NT2/D1 (cell line): ENCODE measurements around the gene GNG12.
A peak's percentile ranks its signal among the peaks of the same experiment; 100 is the strongest.

ENCODE experiments used
- DNase-seq: peaks from one replicate; pipeline ENCODE4 v3.0.0-alpha.2; 2011; ENCODE audit warnings: low read depth, low spot score
- H3K27me3 ChIP-seq: 2 replicates; pipeline ENCODE4 v1.6.0; 2011; ENCODE audit warnings: mild to moderate bottlenecking; ENCODE audit not compliant: insufficient read length, insufficient read depth
- H3K36me3 ChIP-seq: 2 replicates; pipeline ENCODE4 v1.6.1; 2011; ENCODE audit warnings: mild to moderate bottlenecking, low read length, mixed read lengths; ENCODE audit not compliant: insufficient read depth, insufficient read length
- H3K4me1 ChIP-seq: 2 replicates; pipeline ENCODE4 v1.5.1; 2011; ENCODE audit not compliant: insufficient read depth, insufficient read length
- H3K4me3 ChIP-seq: 2 replicates; pipeline ENCODE4 v1.5.1; 2011; ENCODE audit warnings: low read depth; ENCODE audit not compliant: insufficient read length
- H3K9ac ChIP-seq: 2 replicates; pipeline ENCODE4 v1.6.0; 2011; ENCODE audit warnings: low read depth; ENCODE audit not compliant: insufficient read length
- H3K9me3 ChIP-seq: 2 replicates; pipeline ENCODE4 v1.5.1; 2011; ENCODE audit warnings: mild to moderate bottlenecking, low read length; ENCODE audit not compliant: insufficient read depth
- SUZ12 ChIP-seq: IDR thresholded peaks from 2 replicates; pipeline ENCODE4 v1.6.1; 2011; ENCODE audit not compliant: insufficient read length, insufficient read depth; ENCODE audit errors: extremely low read depth
- YY1 ChIP-seq: IDR thresholded peaks from 2 replicates; pipeline ENCODE4 v1.6.1; 2011; ENCODE audit not compliant: insufficient read length, insufficient read depth
- ZNF274 ChIP-seq: IDR thresholded peaks from 2 replicates; pipeline ENCODE4 v1.6.1; 2011; ENCODE audit warnings: mild to moderate bottlenecking, low read depth, low read length

Gene GNG12

DNA sequence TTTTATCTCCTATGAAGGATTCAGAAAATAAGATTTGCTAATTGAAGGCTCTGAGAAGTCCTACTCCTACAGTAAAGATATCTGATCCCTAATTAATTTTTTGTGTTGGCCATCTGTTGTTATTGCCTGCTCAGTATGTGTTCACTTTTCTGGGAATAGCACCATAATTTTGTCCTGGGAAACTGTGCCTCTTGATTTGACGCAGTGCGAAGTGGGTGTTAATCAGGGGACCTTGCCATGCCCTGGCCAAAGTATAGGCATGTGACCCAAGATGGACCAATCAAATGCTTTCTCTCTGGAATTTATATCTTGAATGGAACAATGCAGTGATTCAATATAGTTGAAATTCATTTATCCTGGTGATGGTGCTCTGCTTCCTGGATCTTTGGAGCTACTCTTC is 30.4 kb upstream of the GNG12 start:
- no peaks in the 10 kb centered on the region for H3K27me3 ChIP-seq
- H3K9me3 ChIP-seq: no peaks in the 10 kb centered on the region
- no peaks in the 10 kb centered on the region for H3K4me1 ChIP-seq
- DNase-seq: no peak
- no peak overlapping the region for H3K9ac ChIP-seq
- no peak overlapping the region for H3K4me3 ChIP-seq
- TF ChIP-seq YY1 (no peak), SUZ12 (no peak), ZNF274 (no peak)
- H3K36me3 ChIP-seq: no peaks in the 10 kb centered on the region

DNA sequence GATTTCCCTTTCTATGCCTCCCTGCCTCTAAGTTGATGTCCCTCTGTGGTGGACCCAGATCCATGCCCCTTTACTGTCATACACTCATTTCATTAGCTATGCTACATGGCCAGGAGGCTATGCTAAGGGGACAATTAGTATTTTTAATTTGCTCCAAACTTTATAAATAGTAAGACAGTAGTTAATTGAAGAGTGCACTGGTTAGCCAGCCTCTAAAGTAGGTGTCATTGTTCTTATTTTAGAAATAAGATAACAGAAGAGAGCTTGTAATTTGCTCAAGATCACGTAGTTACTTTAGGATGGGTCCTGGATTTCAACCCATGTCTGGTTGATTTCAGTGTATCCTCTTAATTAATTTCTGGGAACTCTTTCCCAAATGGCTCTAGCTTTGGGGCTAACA is 29.4 kb upstream of the GNG12 start:
- H3K9me3 ChIP-seq: no peaks in the 10 kb centered on the region
- no peaks in the 10 kb centered on the region for H3K27me3 ChIP-seq
- H3K36me3 ChIP-seq: no peaks in the 10 kb centered on the region
- DNase-seq: no peak
- no peak for TF ChIP-seq SUZ12
- no peak for TF ChIP-seq YY1
- TF ChIP-seq ZNF274: no peak
- H3K9ac ChIP-seq: no peak overlapping the region
- H3K4me3 ChIP-seq: no peak overlapping the region
- no peaks in the 10 kb centered on the region for H3K4me1 ChIP-seq

DNA sequence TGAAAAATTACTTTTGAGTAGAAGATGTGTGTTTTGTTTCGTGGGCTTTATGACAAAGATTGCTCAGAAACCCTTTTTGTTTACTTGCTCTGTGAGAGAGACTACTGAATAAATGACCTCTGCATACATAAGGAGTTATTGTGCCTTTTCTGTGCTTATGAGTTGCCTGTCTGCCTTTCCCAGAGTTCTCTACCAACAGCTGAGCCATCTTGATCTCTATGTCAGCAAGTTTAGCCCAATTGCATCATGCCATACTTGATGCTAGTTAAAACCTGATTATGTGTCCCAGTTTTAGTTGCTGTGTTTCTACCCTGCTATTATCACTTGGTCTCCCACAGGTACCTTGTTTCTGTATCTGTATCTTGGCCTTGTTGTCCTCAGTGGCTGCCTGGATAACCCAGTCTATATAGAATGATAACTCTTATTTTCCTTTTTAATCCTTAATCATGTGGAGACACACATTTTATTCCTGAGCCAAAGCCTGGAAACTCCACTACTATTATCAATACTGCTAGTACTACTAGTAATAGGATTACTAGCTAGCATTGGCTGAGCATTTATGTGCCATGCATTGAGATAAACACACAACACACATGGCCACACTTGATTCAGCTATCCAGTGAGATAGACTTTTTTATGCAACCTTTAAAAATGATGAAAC is 28.7 kb upstream of the GNG12 start:
- H3K4me3 ChIP-seq: no peak overlapping the region
- H3K9ac ChIP-seq: no peak overlapping the region
- no peaks in the 10 kb centered on the region for H3K4me1 ChIP-seq
- H3K36me3 ChIP-seq: no peaks in the 10 kb centered on the region
- no peaks in the 10 kb centered on the region for H3K27me3 ChIP-seq
- TF ChIP-seq ZNF274 (no peak), YY1 (no peak), SUZ12 (no peak)
- no peaks in the 10 kb centered on the region for H3K9me3 ChIP-seq
- DNase-seq: no peak

DNA sequence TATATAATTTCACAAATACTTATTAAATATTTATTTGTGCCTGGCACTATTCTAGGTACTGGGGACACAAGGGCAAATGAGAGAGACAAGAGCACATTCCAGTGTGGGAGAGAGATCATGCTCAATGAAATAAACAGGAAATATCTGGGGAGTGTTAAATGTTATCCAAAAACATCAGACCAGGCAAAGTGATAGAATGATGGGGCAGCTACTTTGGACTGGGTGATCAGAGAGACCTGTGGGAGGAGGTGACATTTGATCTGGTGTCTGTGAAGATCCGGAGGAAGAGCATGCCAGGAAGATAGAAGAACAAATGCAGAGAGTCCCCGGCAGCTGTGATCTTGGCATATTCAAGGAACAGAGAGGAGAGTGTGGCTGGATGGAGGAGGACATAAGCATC is 27.5 kb upstream of the GNG12 start:
- H3K36me3 ChIP-seq: no peaks in the 10 kb centered on the region
- H3K4me3 ChIP-seq: no peak overlapping the region
- TF ChIP-seq YY1: no peak
- no peak for TF ChIP-seq ZNF274
- no peaks in the 10 kb centered on the region for H3K4me1 ChIP-seq
- no peak overlapping the region for H3K9ac ChIP-seq
- DNase-seq: no peak
- no peaks in the 10 kb centered on the region for H3K27me3 ChIP-seq
- H3K9me3 ChIP-seq: no peaks in the 10 kb centered on the region

- TF ChIP-seq ZNF274: no peak
- no peak for TF ChIP-seq YY1
- no peak for TF ChIP-seq SUZ12
- no peaks in the 10 kb centered on the region for H3K9me3 ChIP-seq
- DNase-seq: no peak
- no peak overlapping the region for H3K4me3 ChIP-seq
- H3K36me3 ChIP-seq: no peaks in the 10 kb centered on the region
- no peaks in the 10 kb centered on the region for H3K4me1 ChIP-seq
- H3K27me3 ChIP-seq: no peaks in the 10 kb centered on the region
- H3K9ac ChIP-seq: no peak overlapping the region
Measured at GRCh38 chr1:67856921-67857320, 23.7 kb upstream of the GNG12 start.

- Histone ChIP-seq H3K27me3 (no peaks in the 10 kb centered on the region), H3K36me3 (no peaks in the 10 kb centered on the region), H3K9ac (no peak overlapping the region), H3K4me3 (no peak overlapping the region), H3K4me1 (no peaks in the 10 kb centered on the region), H3K9me3 (no peaks in the 10 kb centered on the region)
- DNase-seq: no peak
- TF ChIP-seq YY1 (no peak), SUZ12 (no peak), ZNF274 (no peak)
Measured at GRCh38 chr1:67855961-67856360, 22.7 kb upstream of the GNG12 start.

GRCh38 chr1:67855444-67855843 is 22.2 kb upstream of the GNG12 start:
- H3K4me3 ChIP-seq: no peak overlapping the region
- no peak for DNase-seq
- TF ChIP-seq YY1: no peak
- no peak for TF ChIP-seq SUZ12
- no peaks in the 10 kb centered on the region for H3K36me3 ChIP-seq
- H3K9ac ChIP-seq: no peak overlapping the region
- no peaks in the 10 kb centered on the region for H3K4me1 ChIP-seq
- H3K9me3 ChIP-seq: no peaks in the 10 kb centered on the region
- H3K27me3 ChIP-seq: no peaks in the 10 kb centered on the region

GRCh38 chr1:67853704-67854103 is 20.4 kb upstream of the GNG12 start:
- DNase-seq: peak; percentile 98
- H3K9me3 ChIP-seq: no peaks in the 10 kb centered on the region
- H3K4me1 ChIP-seq: no peaks in the 10 kb centered on the region
- no peak overlapping the region for H3K9ac ChIP-seq
- no peak for TF ChIP-seq ZNF274
- TF ChIP-seq SUZ12: no peak
- TF ChIP-seq YY1: no peak
- no peaks in the 10 kb centered on the region for H3K27me3 ChIP-seq
- H3K36me3 ChIP-seq: no peaks in the 10 kb centered on the region
- H3K4me3 ChIP-seq: no peak overlapping the region
